VCaP (cell line): ENCODE data around the gene FAM170B.
A peak's percentile ranks its signal among the peaks of the same experiment; 100 is the strongest.

ENCODE experiments used
- H3K27ac ChIP-seq: fragments of 450-650 bp; 2 replicates; pipeline ENCODE4 v1.5.1; 2017
- TF ChIP-seq, protein P1 (sequence below): fragments of 450-650 bp; conservative IDR thresholded peaks from 2 replicates; pipeline ENCODE4 v1.5.1; 2017; ENCODE audit warnings: mild to moderate bottlenecking, moderate library complexity

The FAM170B gene

DNA sequence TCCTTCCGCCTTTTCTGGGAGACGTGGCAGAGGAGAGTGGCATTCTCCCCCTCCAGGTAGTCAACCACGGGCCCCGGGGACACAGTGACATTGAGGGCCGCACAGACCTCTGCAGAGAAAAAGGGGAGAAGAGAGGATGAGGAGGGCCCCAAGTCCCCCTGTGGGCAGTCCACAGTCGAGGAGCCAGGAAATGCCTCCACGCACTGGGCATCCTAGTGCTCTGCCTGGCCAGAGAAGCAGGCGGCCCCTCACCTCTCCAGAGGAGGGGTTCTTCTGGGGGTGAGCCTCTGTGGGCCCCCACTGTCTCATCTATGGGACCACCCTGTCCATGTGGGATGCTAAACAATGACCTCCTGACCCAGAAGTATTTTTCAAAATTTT, 25.9 kb downstream of the FAM170B start:
- TF ChIP-seq, protein P1, sequence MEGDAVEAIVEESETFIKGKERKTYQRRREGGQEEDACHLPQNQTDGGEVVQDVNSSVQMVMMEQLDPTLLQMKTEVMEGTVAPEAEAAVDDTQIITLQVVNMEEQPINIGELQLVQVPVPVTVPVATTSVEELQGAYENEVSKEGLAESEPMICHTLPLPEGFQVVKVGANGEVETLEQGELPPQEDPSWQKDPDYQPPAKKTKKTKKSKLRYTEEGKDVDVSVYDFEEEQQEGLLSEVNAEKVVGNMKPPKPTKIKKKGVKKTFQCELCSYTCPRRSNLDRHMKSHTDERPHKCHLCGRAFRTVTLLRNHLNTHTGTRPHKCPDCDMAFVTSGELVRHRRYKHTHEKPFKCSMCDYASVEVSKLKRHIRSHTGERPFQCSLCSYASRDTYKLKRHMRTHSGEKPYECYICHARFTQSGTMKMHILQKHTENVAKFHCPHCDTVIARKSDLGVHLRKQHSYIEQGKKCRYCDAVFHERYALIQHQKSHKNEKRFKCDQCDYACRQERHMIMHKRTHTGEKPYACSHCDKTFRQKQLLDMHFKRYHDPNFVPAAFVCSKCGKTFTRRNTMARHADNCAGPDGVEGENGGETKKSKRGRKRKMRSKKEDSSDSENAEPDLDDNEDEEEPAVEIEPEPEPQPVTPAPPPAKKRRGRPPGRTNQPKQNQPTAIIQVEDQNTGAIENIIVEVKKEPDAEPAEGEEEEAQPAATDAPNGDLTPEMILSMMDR, result no peak
- no peak overlapping the region for H3K27ac ChIP-seq

DNA sequence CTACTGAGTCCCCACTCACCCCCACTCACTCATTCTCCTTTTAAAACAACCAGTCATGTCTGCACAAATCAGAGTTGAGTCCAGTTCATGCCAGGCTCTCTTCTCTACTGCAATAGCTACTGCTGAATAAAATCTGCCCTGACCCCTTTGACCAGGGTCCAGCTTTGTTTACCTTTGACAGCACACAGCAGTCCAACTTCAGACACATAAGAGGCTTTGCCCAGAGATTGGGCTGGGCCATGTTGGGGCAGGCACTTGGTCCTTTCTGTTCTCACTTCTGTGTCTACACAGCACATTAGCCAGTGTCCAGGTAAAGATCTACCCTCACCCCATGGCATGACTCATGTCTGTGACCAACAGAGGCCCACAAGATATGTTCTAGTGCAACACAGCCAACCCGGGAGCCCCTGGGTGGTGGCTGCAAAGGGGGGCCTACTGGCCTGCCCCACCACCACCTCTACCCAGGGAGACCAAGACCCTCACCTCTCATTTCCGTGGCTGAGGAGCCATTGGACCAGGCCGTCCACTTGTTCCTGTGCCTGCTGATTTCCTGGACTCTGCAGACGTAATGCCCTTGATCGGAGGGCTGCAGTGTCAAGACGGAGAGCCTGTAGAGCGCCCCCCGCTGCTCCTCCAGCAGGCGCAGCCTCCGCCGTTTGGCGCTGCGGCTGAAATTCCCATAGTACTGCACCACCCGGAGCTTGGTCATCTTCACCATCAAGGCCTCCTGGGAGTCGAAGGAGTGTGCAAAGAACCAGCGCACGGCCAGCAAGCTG, 26.5 kb downstream of the FAM170B start:
- peak overlapping the region; percentile 43 for H3K27ac ChIP-seq
- TF ChIP-seq, protein P1, result no peak

DNA sequence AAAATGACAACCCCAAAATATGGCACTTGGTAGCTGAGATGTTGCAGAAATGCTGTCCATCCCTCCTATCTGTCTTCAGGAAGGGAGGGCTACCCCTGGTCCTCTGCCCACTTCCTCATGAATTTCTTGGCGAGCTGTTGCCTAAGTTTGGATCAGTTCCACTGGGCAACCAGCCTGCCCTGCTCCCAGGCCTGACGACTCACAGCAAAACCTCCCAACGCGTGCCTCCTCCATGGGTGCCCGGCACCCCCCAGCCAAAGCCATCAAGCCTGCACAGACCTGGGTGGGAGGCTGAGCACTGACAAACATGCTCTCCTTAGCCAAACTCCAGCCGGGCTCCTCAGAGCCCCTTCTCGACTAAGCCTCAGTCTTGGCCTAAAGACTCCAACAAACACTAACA, 27.4 kb downstream of the FAM170B start:
- peak overlapping the region; percentile 43 for H3K27ac ChIP-seq
- TF ChIP-seq, protein P1, result no peak

DNA sequence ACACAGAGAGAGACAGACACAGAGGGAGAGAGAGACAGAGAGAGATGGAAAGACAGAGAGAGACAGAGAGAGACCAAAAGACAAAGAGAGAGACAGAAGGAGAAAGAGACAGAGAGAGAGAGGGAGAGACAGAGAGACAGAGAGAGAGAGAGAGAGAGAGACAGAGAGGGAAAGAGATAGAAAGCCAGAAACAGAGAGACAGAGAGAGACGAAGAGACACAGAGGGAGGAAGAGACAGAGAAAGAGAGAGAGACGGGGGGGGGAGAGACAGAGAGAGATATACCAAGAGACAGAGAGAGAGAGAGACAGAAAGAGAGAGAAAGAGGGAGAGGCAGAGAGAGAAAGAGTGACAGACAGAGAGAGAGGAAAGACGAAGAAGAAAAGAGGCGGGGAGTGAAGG, 28.7 kb downstream of the FAM170B start:
- TF ChIP-seq, protein P1, result no peak
- peak overlapping the region; percentile 43; the same call in 1 of the 2 replicates for H3K27ac ChIP-seq

DNA sequence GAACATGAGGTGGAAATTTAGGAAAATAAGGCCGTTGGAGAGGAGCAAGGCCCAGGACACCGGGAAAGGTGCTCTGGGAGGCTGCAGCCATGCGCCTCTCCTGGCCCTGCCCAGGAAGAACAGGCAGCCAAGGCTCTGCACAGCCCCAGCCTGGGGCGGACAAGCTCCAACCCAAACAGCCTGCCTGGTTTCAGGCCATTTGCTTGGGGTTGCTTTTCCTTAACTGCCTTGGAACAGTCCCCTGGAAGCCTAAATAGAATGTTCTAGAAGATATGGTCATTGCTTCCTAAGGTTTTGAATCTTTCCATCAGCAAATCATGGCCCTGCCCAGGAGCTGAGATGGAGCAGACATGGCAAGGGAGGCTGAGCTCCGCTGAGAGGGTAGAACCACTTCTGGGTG, 29.5 kb downstream of the FAM170B start:
- H3K27ac ChIP-seq, result no peak overlapping the region
- TF ChIP-seq, protein P1, result no peak

DNA sequence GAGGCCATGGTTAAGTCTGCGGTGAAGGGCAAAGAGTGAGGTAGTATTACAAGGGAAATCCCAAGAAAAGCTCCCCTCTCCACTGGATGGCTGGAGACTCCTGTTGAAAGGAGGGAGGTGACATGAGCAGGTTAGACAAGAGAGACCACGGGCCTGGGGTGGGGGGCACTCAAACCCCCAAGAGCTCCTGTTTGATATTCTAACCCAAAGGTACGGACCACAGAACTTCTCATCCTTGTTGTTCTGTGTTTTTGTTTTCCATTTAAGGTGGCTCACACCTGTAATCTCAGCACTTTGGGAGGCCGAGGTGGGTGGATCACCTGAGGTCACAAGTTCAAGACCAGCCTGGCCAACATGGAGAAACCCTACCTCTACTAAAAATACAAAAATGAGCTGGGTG, 30.1 kb downstream of the FAM170B start:
- TF ChIP-seq, protein P1, result no peak
- H3K27ac ChIP-seq, result no peak overlapping the region

DNA sequence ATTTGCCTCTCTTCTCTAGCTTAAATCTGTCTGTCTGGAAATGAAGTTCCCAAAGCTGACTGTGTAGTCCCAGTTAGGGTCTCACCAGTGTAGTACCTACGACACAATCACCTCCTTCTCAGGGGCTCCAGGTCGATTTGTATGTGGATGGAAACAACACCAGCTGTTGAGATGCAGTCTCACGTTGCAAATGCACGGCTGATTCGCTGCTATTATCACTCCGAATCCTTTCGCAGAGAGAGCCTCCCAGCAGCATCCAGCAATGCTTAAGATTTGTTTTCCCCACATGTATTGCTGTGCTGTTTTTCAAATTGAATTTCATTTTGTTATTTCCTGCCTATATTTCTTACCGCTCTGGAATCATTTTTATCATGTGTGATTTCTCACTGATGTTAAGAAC, 34.8 kb downstream of the FAM170B start:
- TF ChIP-seq, protein P1, result no peak
- H3K27ac ChIP-seq, result no peak overlapping the region
